HG03060 (cell line): ENCODE data around the gene MAPRE2.

Source experiments
- ATAC-seq: cut with Tn5 transposase; IDR thresholded peaks from one replicate; pipeline ENCODE4 v1.9.1; 2021; ENCODE audit warnings: low read depth, moderate number of reproducible peaks; ENCODE audit not compliant: unreplicated experiment

Gene MAPRE2

DNA sequence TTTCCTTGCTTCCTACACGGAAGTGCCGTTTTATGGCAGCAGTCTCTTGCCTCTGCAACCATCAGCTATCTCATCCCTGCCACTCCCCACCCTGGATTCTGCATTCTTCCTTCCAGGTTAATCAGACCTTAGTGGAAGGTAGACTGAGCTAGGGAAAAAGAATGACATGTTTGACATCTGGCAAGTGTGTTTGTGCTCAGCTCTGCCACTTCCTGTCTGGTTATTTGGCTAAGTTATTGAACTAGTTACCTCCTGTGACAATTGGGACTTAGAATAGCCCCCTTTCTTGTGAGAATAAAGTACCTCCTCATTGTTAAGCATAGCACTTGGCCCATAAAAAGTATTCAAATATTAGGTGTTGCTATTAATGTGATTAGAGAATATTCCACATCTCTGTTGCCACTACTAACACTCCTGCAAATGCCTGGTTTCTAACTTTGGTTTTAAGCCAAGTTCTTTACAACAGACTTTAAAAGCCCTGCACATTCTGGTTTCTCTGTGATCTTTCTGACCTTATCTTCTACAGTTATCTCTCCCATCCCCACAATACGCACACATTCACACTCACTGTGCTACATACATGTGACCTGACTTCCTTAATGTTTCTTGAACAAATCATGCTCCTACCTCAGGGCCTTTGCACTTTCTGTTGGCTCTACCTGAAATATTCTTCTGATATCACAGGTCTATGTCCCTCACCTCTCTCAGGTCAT is 10.8 kb upstream of the MAPRE2 start:
- no peak for ATAC-seq

DNA sequence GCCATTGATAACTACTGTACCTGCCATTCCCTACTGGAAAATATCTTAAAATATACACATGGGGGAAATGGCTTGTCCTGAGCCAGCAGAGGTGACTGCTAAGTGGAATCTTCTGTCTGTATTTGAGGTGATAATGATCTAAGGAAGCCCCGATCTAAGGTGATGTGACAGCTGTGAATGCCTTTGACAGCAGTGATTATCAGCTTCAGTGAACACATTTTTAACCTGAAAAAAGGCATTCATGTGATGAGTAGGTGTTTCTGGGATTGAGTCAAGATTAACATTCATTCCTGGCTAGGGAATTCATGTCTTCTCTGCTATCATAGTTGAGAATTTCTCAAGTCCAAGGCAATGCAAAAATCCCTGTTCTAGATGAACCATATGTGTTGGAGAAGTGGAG is 9.1 kb upstream of the MAPRE2 start:
- ATAC-seq, result no peak

DNA sequence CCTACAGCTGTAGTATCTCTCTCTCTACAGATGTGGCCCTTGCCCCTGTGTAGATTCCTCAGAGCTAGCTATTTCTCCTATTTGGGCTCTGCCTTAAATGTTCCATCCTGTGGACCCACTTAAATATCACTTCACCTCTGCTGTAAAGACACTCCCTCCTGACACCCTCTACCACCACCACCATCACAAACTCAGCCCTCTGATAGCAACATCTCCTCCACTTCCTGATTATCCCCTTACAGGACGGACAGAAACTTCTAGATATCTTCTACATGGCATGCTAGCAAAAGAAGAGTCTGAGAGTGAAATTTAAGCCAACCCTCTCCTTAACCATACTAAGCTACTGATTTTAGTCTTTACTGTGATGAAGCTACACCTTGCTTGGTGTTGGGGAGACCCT is 3.2 kb upstream of the MAPRE2 start:
- ATAC-seq, result no peak

DNA sequence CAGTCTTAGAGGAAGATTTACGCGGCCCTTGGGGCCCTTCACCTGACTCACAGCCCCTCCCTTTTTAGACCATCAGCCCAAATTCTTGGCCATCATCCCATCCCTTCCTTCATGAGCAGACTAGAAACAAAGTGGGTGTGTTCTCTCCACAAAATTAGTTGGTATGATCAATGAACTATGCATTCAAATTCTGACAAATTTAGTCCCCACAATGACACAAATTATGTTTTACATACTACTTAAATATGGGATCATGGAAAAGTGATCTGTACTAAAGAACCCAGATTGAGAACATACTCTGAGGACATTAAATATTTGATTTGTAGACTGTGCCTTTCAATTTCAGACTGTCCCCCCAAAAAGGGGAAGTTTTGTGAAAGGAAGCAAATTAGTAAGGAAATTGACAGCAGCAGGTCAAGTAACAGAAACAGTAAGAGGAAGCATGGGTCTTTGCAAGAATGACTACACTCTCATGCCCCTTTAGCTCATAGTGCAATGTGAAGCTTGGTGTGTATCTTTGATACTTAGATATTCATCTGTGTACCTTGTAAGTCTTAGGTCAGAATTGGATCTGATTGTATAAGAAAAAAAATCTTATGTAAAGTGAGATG is 2.2 kb upstream of the MAPRE2 start:
- ATAC-seq, result peak; percentile 39

DNA sequence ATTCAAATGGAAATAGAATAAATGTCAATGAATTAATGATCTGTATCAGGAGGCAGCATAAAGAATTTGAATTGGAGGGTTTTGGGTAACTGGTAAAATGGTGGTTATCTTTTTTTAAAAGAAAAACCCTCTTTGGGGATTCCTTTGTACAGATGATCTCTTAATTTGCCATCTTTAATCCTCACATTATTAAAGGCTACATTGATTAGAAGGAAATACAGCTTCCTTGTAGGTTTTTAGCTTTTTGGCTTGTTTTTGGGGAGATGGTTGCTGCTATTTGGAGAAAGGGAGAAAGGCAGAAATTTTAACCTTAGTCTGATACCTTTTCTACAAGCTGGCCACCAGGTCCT is 600 bp upstream of the MAPRE2 start:
- no peak for ATAC-seq

GRCh38 chr18:35041815-35042387 is 688 bp downstream of the MAPRE2 start:
- ATAC-seq, result no peak

DNA sequence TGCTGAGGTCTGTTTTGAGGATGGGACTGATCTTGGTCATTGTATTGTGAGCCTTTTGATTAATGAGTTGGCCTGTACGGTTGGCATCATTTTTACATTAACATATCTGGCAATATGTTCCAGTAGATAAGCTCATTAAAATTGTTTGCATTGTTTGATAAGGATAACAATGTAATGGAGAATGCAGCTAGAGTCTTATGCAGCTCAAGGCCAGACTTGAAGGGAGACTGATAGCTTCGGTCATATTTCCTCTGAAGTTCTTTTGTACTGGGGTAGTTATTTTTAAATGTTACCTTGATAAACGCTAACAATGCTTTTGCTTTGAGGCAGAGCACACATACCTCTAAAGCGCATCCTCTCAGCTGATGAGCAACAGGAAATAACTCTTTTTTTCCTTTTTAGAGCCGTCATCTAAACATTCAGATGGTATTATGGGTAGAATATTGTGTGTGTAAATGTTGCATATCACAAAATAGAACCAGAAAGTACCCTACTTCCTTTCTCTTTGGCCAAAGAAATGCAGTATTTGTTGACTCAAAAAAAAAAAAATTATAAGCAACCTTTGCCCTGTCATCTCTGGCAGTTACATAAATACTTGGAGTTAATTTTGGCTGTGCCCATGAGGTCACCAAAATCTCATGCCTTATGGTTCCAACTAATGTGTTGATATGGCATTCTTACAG is 1.3 kb downstream of the MAPRE2 start:
- no peak for ATAC-seq

DNA sequence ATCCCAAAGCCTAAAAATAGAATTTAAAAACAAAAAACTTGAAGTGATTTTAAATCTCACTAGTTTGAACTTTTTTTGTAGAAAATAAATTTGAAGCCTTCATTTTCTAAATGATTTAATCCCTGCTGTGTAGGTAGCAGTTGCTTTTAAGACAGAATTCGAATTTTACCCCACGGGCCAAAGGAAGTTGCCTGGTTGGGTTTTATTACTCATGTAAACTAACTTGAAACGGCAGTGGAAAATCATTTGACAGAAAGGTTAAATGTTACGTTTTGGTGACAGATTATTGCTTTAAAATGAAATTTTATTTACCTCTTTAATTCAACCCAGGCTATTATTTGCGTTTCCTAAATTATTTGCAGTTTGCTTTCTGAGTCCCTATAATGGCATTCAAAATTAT is 2.0 kb downstream of the MAPRE2 start:
- ATAC-seq, result no peak

DNA sequence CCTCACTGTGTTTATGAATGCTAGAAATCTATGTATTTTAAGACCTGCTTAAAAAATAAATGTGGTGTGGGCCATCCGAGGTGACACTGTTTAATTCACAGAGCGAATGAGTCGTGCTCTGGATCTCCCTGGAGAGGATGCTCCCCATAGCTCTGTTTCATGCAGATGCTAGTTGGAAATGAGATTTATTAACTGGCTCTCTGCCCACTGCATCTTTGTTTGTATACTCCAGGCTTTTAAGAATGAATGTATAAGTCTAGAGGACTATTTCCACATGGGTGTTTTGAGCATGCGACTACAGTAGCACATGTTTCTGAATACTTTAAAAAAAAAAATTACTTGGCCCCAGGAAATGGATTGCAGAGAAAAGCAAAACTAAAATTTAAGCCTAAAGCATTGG is 3.9 kb downstream of the MAPRE2 start:
- no peak for ATAC-seq

GRCh38 chr18:35045806-35046205 is 4.6 kb downstream of the MAPRE2 start:
- ATAC-seq, result no peak

GRCh38 chr18:35047697-35048292 is 6.6 kb downstream of the MAPRE2 start:
- no peak for ATAC-seq

GRCh38 chr18:35049111-35050027 is 8.2 kb downstream of the MAPRE2 start:
- peak; percentile 15 for ATAC-seq

DNA sequence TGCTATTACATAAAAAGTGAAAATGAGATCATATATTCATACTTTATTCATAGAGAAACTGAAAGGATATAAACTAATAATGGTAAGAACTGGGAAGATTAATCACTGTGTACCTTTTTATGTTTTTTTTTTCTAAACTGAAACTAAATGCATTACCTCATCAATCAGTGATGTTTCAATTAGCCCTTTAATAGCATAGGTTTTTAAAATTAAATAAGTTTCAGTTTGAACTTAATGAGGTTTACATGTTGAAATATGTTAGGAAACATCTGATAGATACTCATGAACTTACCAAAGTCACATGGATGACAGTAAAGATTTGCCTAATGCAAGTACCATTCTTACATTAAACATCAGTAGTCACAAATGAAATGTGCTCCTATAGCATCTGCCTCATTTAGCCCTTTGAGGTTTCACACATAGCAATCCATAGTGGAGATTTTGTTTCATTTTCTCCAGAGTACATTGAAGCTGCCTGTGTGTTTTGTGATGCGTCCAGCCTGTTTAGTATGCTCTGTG is 8.9 kb downstream of the MAPRE2 start:
- peak; percentile 20 for ATAC-seq

DNA sequence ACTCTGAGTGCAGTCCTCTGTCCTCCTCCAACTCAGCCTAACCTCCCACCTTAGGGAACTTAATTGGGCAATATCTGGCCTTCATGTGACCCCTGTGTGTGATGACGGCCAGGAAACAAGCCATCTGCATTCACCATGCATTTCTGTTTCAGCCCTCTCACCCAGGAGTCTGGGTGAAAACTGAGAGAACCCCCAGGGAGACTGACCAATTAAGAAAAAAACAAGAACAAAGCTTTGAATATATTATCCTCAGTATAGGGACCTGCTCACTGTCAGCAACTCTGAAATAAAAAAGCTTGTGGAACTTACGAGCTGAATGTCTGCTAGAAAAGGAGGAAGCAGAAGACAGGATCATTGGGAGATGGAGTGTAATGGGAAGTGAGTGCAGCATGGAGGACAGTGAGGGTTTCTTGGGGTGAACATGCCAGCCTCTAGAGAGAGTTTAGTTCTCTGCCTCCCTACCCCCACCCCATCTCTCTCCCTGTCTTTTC is 9.5 kb downstream of the MAPRE2 start:
- ATAC-seq, result no peak

DNA sequence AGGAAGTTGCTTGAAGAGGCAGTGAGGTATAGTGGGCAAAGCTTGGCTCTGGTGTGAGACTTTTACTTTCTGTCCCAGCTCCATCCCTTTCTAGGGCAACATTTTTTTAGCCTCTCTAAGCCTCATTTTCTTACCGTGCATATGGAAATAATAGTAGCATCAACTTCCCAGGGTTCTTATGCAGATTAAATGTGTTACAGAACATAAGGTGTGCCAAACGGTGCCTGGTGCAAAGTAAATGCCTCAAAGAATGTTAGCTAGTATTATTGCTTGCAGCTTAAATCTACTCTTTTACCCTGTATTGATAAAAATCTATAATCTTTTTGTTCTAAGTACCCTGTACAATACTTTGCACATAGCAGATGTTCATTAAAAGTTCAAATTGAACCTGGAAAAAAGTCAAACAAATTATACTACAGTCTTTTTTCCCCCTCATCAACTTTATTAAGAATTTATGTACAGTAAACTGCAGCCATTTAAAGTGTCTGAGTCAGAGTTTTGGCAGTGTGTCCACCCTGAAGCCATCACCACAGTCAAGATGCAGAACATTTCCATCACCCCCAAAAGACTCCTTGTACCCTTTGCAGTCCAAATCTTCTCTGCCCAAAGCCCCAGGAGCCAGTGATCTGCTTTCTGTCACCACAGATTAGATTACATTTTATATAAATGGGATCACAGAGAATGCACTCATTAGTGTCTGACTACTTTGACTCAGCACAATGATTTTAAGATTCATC is 10.6 kb downstream of the MAPRE2 start:
- ATAC-seq, result no peak

- ATAC-seq, result no peak
These were observed 13.2 kb downstream of the MAPRE2 start for GRCh38 chr18:35054401-35054800.

DNA sequence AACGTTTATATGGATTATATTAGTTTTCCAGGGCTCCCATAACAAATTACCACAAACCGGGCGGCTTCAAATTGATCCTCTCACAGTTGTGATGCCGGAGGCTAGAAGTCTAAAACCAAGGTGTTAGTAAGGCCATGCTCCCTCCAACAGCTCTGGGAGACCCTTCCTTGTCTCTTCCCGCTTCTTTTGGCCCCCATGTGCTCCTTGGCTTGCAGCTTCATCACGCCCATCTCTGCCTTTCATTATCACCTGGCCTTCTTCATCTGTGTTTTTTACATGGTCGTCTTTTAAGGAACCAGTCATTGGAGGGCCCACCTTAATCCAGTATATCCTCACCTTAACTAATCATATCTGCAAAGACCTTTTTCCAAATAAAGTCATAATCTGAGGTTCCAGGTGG is 13.9 kb downstream of the MAPRE2 start:
- ATAC-seq, result no peak

DNA sequence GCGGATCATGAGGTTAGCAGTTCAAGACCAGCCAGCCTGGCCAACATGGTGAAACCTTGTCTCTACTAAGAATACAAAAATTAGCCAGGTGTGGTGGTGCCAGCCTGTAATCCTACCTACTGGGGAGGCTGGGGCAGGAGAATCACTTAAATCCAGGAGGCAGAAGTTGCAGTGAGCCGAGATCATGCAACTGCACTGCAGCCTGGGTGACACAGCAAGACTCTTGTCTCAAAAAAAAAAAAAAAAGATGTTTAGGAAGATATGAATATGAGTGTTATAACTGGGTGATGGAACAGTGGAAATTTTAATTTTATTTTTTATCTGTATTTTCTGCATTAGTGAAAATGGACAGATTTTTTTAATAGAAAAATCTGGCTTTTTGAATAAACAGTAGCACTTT is 14.5 kb downstream of the MAPRE2 start:
- no peak for ATAC-seq

GRCh38 chr18:35059280-35059927 is 18.2 kb downstream of the MAPRE2 start:
- no peak for ATAC-seq
